B cell (primary cell): ENCODE results near the gene SPTAN1. TPM values are rescaled to one million over a fixed set of nuclear protein-coding genes. Genes with fewer than 3 reads are reported as not detected.

ENCODE experiments used
- ATAC-seq: fragments of 200-7000 bp; cut with Tn5 transposase; one replicate; pipeline ENCODE4 v1.10.0; 2021; ENCODE audit warnings: low read depth, mild to moderate bottlenecking, moderate number of reproducible peaks, moderate library complexity
- CTCF ChIA-PET: fragments of 350-600 bp; sonication (Branson Sonifier 250); formaldehyde crosslinking; loops from one replicate; lab custom pipeline; 2021; ENCODE audit warnings: antibody characterized with exemption, inconsistent platforms; lab: Charles Lee
- POLR2A ChIA-PET: fragments of 350-600 bp; sonication (Branson Sonifier 250); formaldehyde crosslinking; loops from one replicate; lab custom pipeline; 2021; ENCODE audit warnings: antibody characterized with exemption; lab: Charles Lee
- DNase-seq: peaks from one replicate; pipeline ENCODE4 v3.0.0; 2013
- H2AFZ ChIP-seq: 2 replicates; pipeline ENCODE4 v1.6.1; 2012; ENCODE audit warnings: mild to moderate bottlenecking, low read depth, low read length; ENCODE audit not compliant: insufficient read depth, poor library complexity, severe bottlenecking
- H3K27ac ChIP-seq, 2 donors: 1 replicate in 1 of 2; 2 replicates in 1 of 2; pipeline ENCODE4 v1.5.1; 2012 to 2013; ENCODE audit warnings: low read length in 2 of 2, mild to moderate bottlenecking in 2 of 2, moderate library complexity in 1 of 2
- H3K27me3 ChIP-seq, 4 experiments: fragments of 200-600 bp in 1 of 4; sonication (generic) in 1 of 4; replicated peaks in 1 of 4; 1 replicate in 2 of 4; 2 replicates in 2 of 4; pipeline versions ENCODE4 v1.6.1 to v1.7.0; 2013 to 2016; ENCODE audit warnings: low read length in 3 of 4, mild to moderate bottlenecking in 2 of 4, mixed read lengths in 1 of 4, moderate library complexity in 1 of 4; ENCODE audit not compliant: insufficient read depth in 4 of 4, control insufficient read depth in 3 of 4; ENCODE audit errors: control extremely low read depth in 1 of 4
- H3K36me3 ChIP-seq, 2 experiments: replicated peaks in 1 of 2; 1 replicate in 1 of 2; 2 replicates in 1 of 2; pipeline versions ENCODE4 v1.6.1 to v1.7.1; 2013; ENCODE audit warnings: low read length in 1 of 2; ENCODE audit not compliant: insufficient read depth in 2 of 2, control insufficient read depth in 1 of 2; ENCODE audit errors: control extremely low read depth in 1 of 2, extremely low read depth in 1 of 2
- H3K4me1 ChIP-seq, 2 donors: fragments of 200-600 bp in 1 of 2; sonication (generic) in 1 of 2; 1 replicate in 1 of 2; 2 replicates in 1 of 2; pipeline versions ENCODE4 v1.5.1 to v1.6.1; 2013 to 2017; ENCODE audit warnings: low read length in 2 of 2; ENCODE audit not compliant: control insufficient read depth in 2 of 2, insufficient read depth in 2 of 2
- H3K4me2 ChIP-seq: replicated peaks from 2 replicates; pipeline ENCODE3; 2012; ENCODE audit warnings: mild to moderate bottlenecking, low read depth, low read length; ENCODE audit not compliant: poor library complexity, severe bottlenecking
- H3K4me3 ChIP-seq, 5 experiments: fragments of 200-600 bp in 1 of 5; sonication (generic) in 1 of 5; 1 replicate in 3 of 5; 2 replicates in 2 of 5; pipeline versions ENCODE4 v1.5.1 to v1.7.0; 2011 to 2016; ENCODE audit warnings: low read length in 4 of 5, mild to moderate bottlenecking in 4 of 5, low read depth in 2 of 5, control low read depth in 1 of 5, moderate library complexity in 1 of 5; ENCODE audit not compliant: insufficient read depth in 1 of 5; ENCODE audit errors: control extremely low read depth in 1 of 5, extremely low read depth in 1 of 5
- H3K79me2 ChIP-seq: fragments of 200-600 bp; sonication (generic); one replicate; pipeline ENCODE4 v1.6.0; 2016; ENCODE audit warnings: low read length; ENCODE audit not compliant: control insufficient read depth, insufficient read depth
- H3K9ac ChIP-seq: fragments of 200-600 bp; sonication (generic); 2 replicates; pipeline ENCODE4 v1.6.1; 2017; ENCODE audit warnings: mild to moderate bottlenecking, low read length, moderate library complexity
- H3K9me3 ChIP-seq, 3 donors: one replicate each; pipeline versions ENCODE4 v1.6.1 to v1.7.1; 2013; ENCODE audit warnings: low read length in 2 of 3; ENCODE audit not compliant: control insufficient read depth in 2 of 3, insufficient read depth in 1 of 3; ENCODE audit errors: control extremely low read depth in 1 of 3
- H4K20me1 ChIP-seq: 2 replicates; pipeline ENCODE4 v1.6.0; 2012; ENCODE audit warnings: mild to moderate bottlenecking, low read length; ENCODE audit not compliant: insufficient read depth, control insufficient read depth, poor library complexity, severe bottlenecking
- H3K27ac Mint-ChIP-seq: one replicate; pipeline ENCODE4 v1.8.0; 2021; ENCODE audit warnings: mixed read lengths
- H3K27me3 Mint-ChIP-seq: one replicate; pipeline ENCODE4 v1.8.0; 2021; ENCODE audit warnings: mixed read lengths
- H3K4me1 Mint-ChIP-seq: one replicate; pipeline ENCODE4 v1.8.0; 2021; ENCODE audit warnings: mixed read lengths
- H3K4me3 Mint-ChIP-seq: one replicate; pipeline ENCODE4 v1.8.0; 2021; ENCODE audit warnings: mixed read lengths
- H3K9me3 Mint-ChIP-seq: one replicate; pipeline ENCODE4 v1.8.0; 2022; ENCODE audit warnings: mixed read lengths; ENCODE audit not compliant: insufficient read depth
- CTCF ChIP-seq: fragments of 200-600 bp; IDR thresholded peaks from one replicate; pipeline ENCODE4 v1.8.0; 2022; ENCODE audit warnings: antibody characterized with exemption, mild to moderate bottlenecking
- EZH2 ChIP-seq: IDR thresholded peaks from 2 replicates; pipeline ENCODE4 v1.6.1; 2012; ENCODE audit warnings: borderline replicate concordance, low read depth, mild to moderate bottlenecking, moderate library complexity, low read length; ENCODE audit not compliant: insufficient read depth, poor library complexity, severe bottlenecking
- WGBS: methylation state at CpG from one replicate; pipeline ENCODE4 v1.1.5; 2013; ENCODE audit warnings: missing lambda C conversion rate; ENCODE audit not compliant: insufficient coverage; 5-methylcytosine and 5-hydroxymethylcytosine counted together
- intact Hi-C: fragments of 100-400 bp; cut with micrococcal nuclease; formaldehyde crosslinking; loops from one replicate; pipeline ENCODE4 v1.10.0; 2022
- polyA plus RNA-seq: library from polyadenylated mRNA; depleted of rRNA; stranded (reverse); fragments of >200 nt; gene quantifications from 2 replicates; pipeline ENCODE4 v1.2.3, GENCODE V29; 2012
- total RNA-seq, 2 donors: library from RNA; stranded (reverse); fragments of 120-200 nt in 1 of 2; gene quantifications; 1 replicate in 1 of 2; 2 replicates in 1 of 2; pipeline versions ENCODE4 v1.2.3 to v1.2.4, GENCODE V29; 2013 to 2022

Gene SPTAN1
- total and polyA plus RNA-seq, 2 donors (not counting 1 experiment from before 2014, with no cell fraction given), result 129 to 351 TPM

- intact Hi-C loops, result loop anchor here (5.0 to 10.0 kb wide), 4 partner anchors 113 to 355 kb away; partner anchors contain the start of genes CIZ1, COQ4, TRUB2 and ZER1
- ATAC-seq, result no peak
These were observed 2.2 kb upstream of the SPTAN1 start for GRCh38 chr9:128550226-128550625.

More at GRCh38 chr9:128550226-128550625, 2.2 kb upstream of the SPTAN1 start:
- POLR2A ChIA-PET, result interaction anchor here (0.5 to 0.6 kb wide), 2 partner anchors 214 to 332 kb away, joined by 3 read pairs; no protein-coding TSS in a partner anchor
- Histone ChIP-seq H3K4me3 (no peak overlapping the region), H3K4me2 (no peak overlapping the region), H3K36me3 (no peaks in the 10 kb centered on the region), H3K9ac (no peak overlapping the region), H3K27me3 (no peaks in the 10 kb centered on the region), H2AFZ (no peak overlapping the region), H3K4me1 (peaks cover 25 to 30% of the 10 kb centered on the region in 2 donors), H4K20me1 (peaks cover 11% of the 10 kb centered on the region), H3K27ac (no peak overlapping the region), H3K9me3 (no peaks in the 10 kb centered on the region), H3K79me2 (peaks cover 25% of the 10 kb centered on the region)
- WGBS, result no CpG with 5 or more reads among the region's 2 CpGs
- H3K27ac Mint-ChIP-seq, result peak overlapping the region; percentile 52
- H3K4me1 Mint-ChIP-seq, result peaks cover 9% of the 10 kb centered on the region
- no peak for DNase-seq
- H3K9me3 Mint-ChIP-seq, result no peaks in the 10 kb centered on the region
- TF ChIP-seq CTCF (no peak), EZH2 (no peak)
- no peaks in the 10 kb centered on the region for H3K27me3 Mint-ChIP-seq
- peak overlapping the region; percentile 1 for H3K4me3 Mint-ChIP-seq
- CTCF ChIA-PET, result interaction anchor here (0.7 to 1.7 kb wide), 4 partner anchors 9 to 180 kb away, joined by 3 to 4 read pairs (median 3); no protein-coding TSS in a partner anchor
